Tibial artery (tissue), 4 donors: Measurements from ENCODE around the gene CPXM1.

ENCODE experiments used
- DNase-seq, 2 donors: peaks; one replicate each; pipeline ENCODE4 v3.0.0-alpha.2; 2019
- H3K27ac ChIP-seq, 2 donors: fragments of 200-600 bp; sonication (generic) in 1 of 2; 1 replicate in 1 of 2; 2 replicates in 1 of 2; pipeline ENCODE4 v1.5.1; 2018 to 2019; ENCODE audit warnings: mild to moderate bottlenecking in 1 of 2
- H3K27me3 ChIP-seq, 2 donors: fragments of 200-600 bp; sonication (generic) in 1 of 2; one replicate each; pipeline versions ENCODE4 v1.5.1 to v1.6.0; 2016 to 2019
- H3K36me3 ChIP-seq, 3 donors: fragments of 200-600 bp; sonication (generic) in 2 of 3; one replicate each; pipeline ENCODE4 v1.5.1; 2016 to 2019; ENCODE audit warnings: mild to moderate bottlenecking in 2 of 3
- H3K4me1 ChIP-seq, 4 donors: fragments of 200-600 bp; sonication (generic) in 2 of 4; 1 replicate in 3 of 4; 2 replicates in 1 of 4; pipeline ENCODE4 v1.5.1; 2016 to 2019
- H3K4me3 ChIP-seq, 2 donors: fragments of 200-600 bp; sonication (generic) in 1 of 2; 1 replicate in 1 of 2; 2 replicates in 1 of 2; pipeline ENCODE4 v1.5.1; 2018 to 2019; ENCODE audit warnings: mild to moderate bottlenecking in 2 of 2
- H3K9me3 ChIP-seq, 3 donors: fragments of 200-600 bp; sonication (generic) in 1 of 3; one replicate each; pipeline ENCODE4 v1.5.1; 2016 to 2019
- CTCF ChIP-seq, 2 experiments: fragments of 200-600 bp in 1 of 2; fragments of 450-650 bp in 1 of 2; IDR thresholded peaks; one replicate each; pipeline ENCODE4 v1.5.1; 2017 to 2019; ENCODE audit warnings: antibody characterized with exemption in 2 of 2, mild to moderate bottlenecking in 1 of 2, moderate library complexity in 1 of 2
- intact Hi-C: fragments of 100-400 bp; cut with DNase I; formaldehyde crosslinking; loops from one replicate; pipeline ENCODE4 v1.15.0; 2023; ENCODE audit warnings: low total_unique reads

CPXM1 gene

DNA sequence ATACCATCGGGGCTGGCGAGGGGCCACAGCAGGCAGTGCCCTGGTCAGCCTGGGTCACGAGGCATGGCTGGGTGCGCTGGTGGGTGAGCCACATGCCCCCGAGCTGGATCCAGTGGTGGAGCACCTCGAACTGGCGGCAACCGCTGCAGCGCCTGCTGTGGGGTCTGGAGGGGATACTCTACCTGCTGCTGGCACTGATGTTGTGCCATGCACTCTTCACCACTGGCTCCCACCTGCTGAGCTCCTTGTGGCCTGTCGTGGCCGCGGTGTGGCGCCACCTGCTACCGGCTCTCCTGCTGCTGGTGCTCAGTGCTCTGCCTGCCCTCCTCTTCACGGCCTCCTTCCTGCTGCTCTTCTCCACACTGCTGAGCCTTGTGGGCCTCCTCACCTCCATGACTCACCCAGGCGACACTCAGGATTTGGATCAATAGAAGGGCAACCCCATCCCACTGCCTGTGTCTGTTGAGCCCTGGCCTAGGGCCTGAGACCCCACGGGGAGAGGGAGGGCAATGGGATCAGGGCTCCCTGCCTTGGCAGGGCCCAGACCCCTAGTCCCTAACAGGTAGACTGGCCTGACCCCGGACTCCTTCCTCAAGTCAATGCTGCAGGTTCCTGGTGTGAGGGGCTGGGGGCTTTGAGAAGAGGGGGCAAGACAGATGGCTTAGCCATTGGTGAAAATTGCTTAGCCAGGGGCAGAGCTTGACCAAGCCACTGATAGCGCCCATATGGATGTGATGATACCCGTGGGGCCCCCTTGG, 16.3 kb upstream of the CPXM1 start:
- DNase-seq, result peak in 1 of 2 donors; percentile 51
- Histone ChIP-seq H3K27ac (no peak overlapping the region), H3K9me3 (peaks cover 0 to 10% (median 5%) of the 10 kb centered on the region in 3 donors), H3K4me1 (peaks cover 0 to 18% (median 13%) of the 10 kb centered on the region in 4 donors), H3K27me3 (peaks cover 0 to 63% of the 10 kb centered on the region in 2 donors), H3K4me3 (no peak overlapping the region), H3K36me3 (no peaks in the 10 kb centered on the region)
- intact Hi-C loops, result no loop called here
- no peak for TF ChIP-seq CTCF (IDR thresholded peaks at IDR 0.05)

DNA sequence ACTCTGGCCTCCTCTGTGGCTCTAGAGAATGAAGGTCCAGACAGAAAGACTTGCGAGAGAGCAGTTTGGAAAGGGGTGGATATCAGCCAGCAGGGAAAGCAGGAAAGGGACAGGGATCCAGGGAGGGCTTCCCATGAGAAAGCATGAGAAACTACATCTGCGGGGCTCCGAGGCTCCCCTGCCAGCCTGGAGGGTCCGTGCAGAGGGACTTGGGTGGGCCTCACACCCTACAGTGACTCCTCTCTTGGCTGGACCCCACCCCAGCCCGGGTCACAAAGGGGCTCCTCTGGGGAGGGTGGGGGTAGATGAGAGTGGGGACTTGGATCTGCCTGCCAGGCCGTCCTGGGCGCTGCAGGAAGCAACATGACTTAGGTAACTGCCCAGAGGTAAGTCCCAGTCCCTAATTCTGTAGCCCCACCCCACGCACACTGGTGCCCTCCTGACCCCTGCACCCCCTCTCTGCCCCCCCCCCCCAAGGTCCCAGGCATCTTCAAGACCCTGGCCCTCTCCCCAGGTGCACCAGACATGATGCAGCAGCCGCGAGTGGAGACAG, 15.7 kb upstream of the CPXM1 start, which contains the start of gene TMEM239:
Gene TMEM239 (plus strand): TSS at position 335 of the 553 bp plus-strand sequence. CDS start 191 bp downstream, at position 526.
- peaks cover 0 to 14% (median 10%) of the 10 kb centered on the region in 4 donors for H3K4me1 ChIP-seq
- intact Hi-C loops, result no loop called here
- no peak for TF ChIP-seq CTCF (IDR thresholded peaks at IDR 0.05)
- no peak within 1 kb of the TSS for H3K4me3 ChIP-seq
- H3K27ac ChIP-seq, result no peak within 1 kb of the TSS
- no peaks in the 10 kb centered on the region for H3K36me3 ChIP-seq
- H3K27me3 ChIP-seq, result peaks cover 0 to 63% of the 10 kb centered on the region in 2 donors
- peaks cover 0 to 13% (median 8%) of the 10 kb centered on the region in 3 donors for H3K9me3 ChIP-seq
- DNase-seq, result no peak

- Histone ChIP-seq H3K9me3 (peaks cover 0 to 13% (median 8%) of the 10 kb centered on the region in 3 donors), H3K27me3 (peaks cover 0 to 58% of the 10 kb centered on the region in 2 donors), H3K4me3 (no peak overlapping the region), H3K36me3 (no peaks in the 10 kb centered on the region), H3K27ac (no peak overlapping the region), H3K4me1 (peaks cover 0 to 7% (median 5%) of the 10 kb centered on the region in 4 donors)
- intact Hi-C loops, result no loop called here
- no peak for DNase-seq
- no peak for TF ChIP-seq CTCF (IDR thresholded peaks at IDR 0.05)
Observed at GRCh38 chr20:2815242-2815900, 14.9 kb upstream of the CPXM1 start.

GRCh38 chr20:2814587-2815051, 14.2 kb upstream of the CPXM1 start, which contains the start of gene C20orf141:
Gene C20orf141 (plus strand): TSS chr20:2814987. CDS start chr20:2815185, 198 bp downstream.
- DNase-seq, result no peak
- H3K9me3 ChIP-seq, result peaks cover 0 to 13% (median 8%) of the 10 kb centered on the region in 3 donors
- no peak within 1 kb of the TSS for H3K4me3 ChIP-seq
- H3K4me1 ChIP-seq, result no peaks in the 10 kb centered on the region
- peaks cover 0 to 58% of the 10 kb centered on the region in 2 donors for H3K27me3 ChIP-seq
- no peaks in the 10 kb centered on the region for H3K36me3 ChIP-seq
- intact Hi-C loops, result no loop called here
- H3K27ac ChIP-seq, result no peak within 1 kb of the TSS
- no peak for TF ChIP-seq CTCF (IDR thresholded peaks at IDR 0.05)

- Histone ChIP-seq H3K4me3 (no peak overlapping the region), H3K27me3 (peaks cover 0 to 58% of the 10 kb centered on the region in 2 donors), H3K9me3 (peaks cover 0 to 13% (median 8%) of the 10 kb centered on the region in 3 donors), H3K36me3 (no peaks in the 10 kb centered on the region), H3K27ac (no peak overlapping the region), H3K4me1 (no peaks in the 10 kb centered on the region)
- TF ChIP-seq CTCF (IDR thresholded peaks at IDR 0.05), result no peak
- DNase-seq, result no peak
- intact Hi-C loops, result no loop called here
Observed at GRCh38 chr20:2814076-2814475, 13.6 kb upstream of the CPXM1 start.
